ENCODE results near the gene CYTH1. TPM values are rescaled to one million over a fixed set of nuclear protein-coding genes. Genes with fewer than 3 reads are reported as not detected.

CYTH1 gene
- total and polyA plus RNA-seq, 10 of the 15 experiments (the other 5 are each of a cell fraction or from before 2014, with no cell fraction given), result 6.6 to 188 (median 145) TPM

GRCh38 chr17:78650093-78650715, 131.9 kb downstream of the CYTH1 start (continued):
- TF ChIP-seq NBN (IDR thresholded peaks at IDR 0.05) (no peak), KDM1A (IDR thresholded peaks at IDR 0.05; ENCODE audit: borderline replicate concordance) (no peak), MYC (IDR thresholded peaks at IDR 0.05; ENCODE audit: insufficient read depth, insufficient read length, insufficient replicate concordance, low read length, severe bottlenecking) (no peak), SUPT20H (IDR thresholded peaks at IDR 0.05; ENCODE audit: borderline replicate concordance, control insufficient read depth, low read depth, low read length) (no peak), SMC3 (IDR thresholded peaks at IDR 0.05; ENCODE audit: borderline replicate concordance, low read length) (no peak)

GRCh38 chr17:78648293-78648692, 133.8 kb downstream of the CYTH1 start:
- ATAC-seq (no peak), DNase-seq (ENCODE audit: low read depth, low spot score) (no peak), FAIRE-seq (no peak)
- intact Hi-C loops (cut with micrococcal nuclease; ENCODE audit: unreplicated experiment) (no loop called here), in situ Hi-C loops (cut with MboI) (no loop called here)
- RAD21 ChIA-PET (ENCODE audit: unreplicated experiment), result no interaction called here
- no peaks in the 10 kb centered on the region for H3K36me3 ChIP-seq (ENCODE audit: control insufficient read depth in 2 of 2, insufficient read depth in 2 of 2, low read length in 1 of 2)
- H3K79me2 ChIP-seq (ENCODE audit: control insufficient read depth, insufficient read depth, low read length), result no peaks in the 10 kb centered on the region
- POLR2A ChIA-PET, result no interaction called here
- H3K27me3 ChIP-seq (replicated peaks in 1 of 2; ENCODE audit: control insufficient read depth in 2 of 2, insufficient read depth in 2 of 2, low read length in 1 of 2), result no peaks in the 10 kb centered on the region
- H3K27ac ChIP-seq (ENCODE audit: control insufficient read depth, insufficient read depth), result no peak overlapping the region
- H3K4me3 ChIP-seq, result no peak overlapping the region
- BruUV-seq (replicated peaks), result no TSS peak
- CTCF ChIA-PET, result no interaction called here
- no peak overlapping the region for H3K9ac ChIP-seq (ENCODE audit: control insufficient read depth, insufficient read depth, low read length)
- SMC1A ChIA-PET (ENCODE audit: uncharacterized antibody, unreplicated experiment), result no interaction called here
- peaks cover 7% of the 10 kb centered on the region for H3K9me3 ChIP-seq (replicated peaks; ENCODE audit: control insufficient read depth, insufficient read depth, low read length)
- H4K20me1 ChIP-seq (ENCODE audit: control insufficient read depth, insufficient read depth), result no peaks in the 10 kb centered on the region
- H3K4me2 ChIP-seq (ENCODE audit: control insufficient read depth, insufficient read depth), result no peak overlapping the region
- 75% methylated on average over 5 of the region's 5 CpGs for WGBS (ENCODE audit: insufficient coverage, insufficient replicate concordance, low lambda C conversion rate, missing lambda C conversion rate)
- no peak overlapping the region for H2AFZ ChIP-seq (ENCODE audit: control insufficient read depth, low read depth, low read length)
- H3K4me1 ChIP-seq (ENCODE audit: control insufficient read depth, insufficient read depth, low read length), result peaks cover 16% of the 10 kb centered on the region
- TF ChIP-seq RELB (IDR thresholded peaks at IDR 0.05; ENCODE audit: low read depth) (no peak), REST (IDR thresholded peaks at IDR 0.05; ENCODE audit: low read depth, low read length) (no peak), MXI1 (IDR thresholded peaks at IDR 0.05; ENCODE audit: low read depth, low read length) (no peak), SUPT20H (IDR thresholded peaks at IDR 0.05; ENCODE audit: borderline replicate concordance, control insufficient read depth, low read depth, low read length) (no peak), TCF12 (IDR thresholded peaks at IDR 0.05; ENCODE audit: low read depth, low read length) (no peak), PAX8 (IDR thresholded peaks at IDR 0.05) (no peak), BMI1 (IDR thresholded peaks at IDR 0.05; ENCODE audit: borderline replicate concordance) (no peak), MEF2B (IDR thresholded peaks at IDR 0.05; ENCODE audit: partially characterized antibody, poor library complexity, severe bottlenecking) (no peak), E2F8 (IDR thresholded peaks at IDR 0.05; ENCODE audit: low read depth, partially characterized antibody) (no peak), BRCA1 (IDR thresholded peaks at IDR 0.05; ENCODE audit: low read depth, low read length) (no peak)

Measured in GM12878 (cell line).